22Rv1 (cell line): ENCODE results near the gene GYPA.
"Not testable (repeated sequence)": the region's sequence is repeated elsewhere in the genome, so short reads cannot be mapped to it uniquely, and the experiment has no call there.

Source experiments
- ZFX ChIP-seq: fragments of 450-650 bp; IDR thresholded peaks from 2 replicates; pipeline ENCODE4 v1.6.1; 2017; ENCODE audit warnings: antibody characterized with exemption, borderline replicate concordance
- TF ChIP-seq, protein P1 (sequence below): fragments of 450-650 bp; IDR thresholded peaks from 2 replicates; pipeline ENCODE4 v1.5.1; 2017; ENCODE audit warnings: mild to moderate bottlenecking

DNA sequence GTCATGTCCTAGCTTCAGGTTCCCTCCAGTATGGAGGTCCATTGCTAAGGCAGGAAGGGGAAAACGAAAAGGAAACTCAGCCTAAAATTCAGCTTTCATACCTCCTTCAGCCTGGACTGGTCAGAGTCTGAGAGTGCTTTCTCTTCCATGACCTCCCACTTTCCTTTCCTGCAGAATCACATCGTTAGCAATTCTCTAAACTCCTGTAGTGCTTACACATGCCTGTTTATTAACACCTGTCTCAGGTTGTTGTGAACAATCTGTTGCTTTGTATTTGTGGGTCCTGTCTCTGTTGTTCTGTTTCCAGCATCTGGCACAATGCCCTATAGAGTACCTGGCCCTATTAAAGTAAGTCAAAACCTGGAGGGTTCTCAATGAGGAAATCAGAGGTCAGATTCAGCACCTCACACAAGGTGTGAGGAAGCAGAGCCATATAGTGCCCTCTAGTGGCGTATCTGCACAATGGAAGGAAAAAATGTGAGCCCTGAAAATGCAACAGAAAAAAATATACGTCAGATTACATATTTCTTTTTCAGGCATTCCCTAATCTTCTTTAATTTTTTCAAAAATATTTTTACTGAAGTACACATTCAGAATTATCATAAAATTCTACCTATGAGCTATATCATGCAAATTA is 2.3 kb upstream of the GYPA start:
- TF ChIP-seq, protein P1, sequence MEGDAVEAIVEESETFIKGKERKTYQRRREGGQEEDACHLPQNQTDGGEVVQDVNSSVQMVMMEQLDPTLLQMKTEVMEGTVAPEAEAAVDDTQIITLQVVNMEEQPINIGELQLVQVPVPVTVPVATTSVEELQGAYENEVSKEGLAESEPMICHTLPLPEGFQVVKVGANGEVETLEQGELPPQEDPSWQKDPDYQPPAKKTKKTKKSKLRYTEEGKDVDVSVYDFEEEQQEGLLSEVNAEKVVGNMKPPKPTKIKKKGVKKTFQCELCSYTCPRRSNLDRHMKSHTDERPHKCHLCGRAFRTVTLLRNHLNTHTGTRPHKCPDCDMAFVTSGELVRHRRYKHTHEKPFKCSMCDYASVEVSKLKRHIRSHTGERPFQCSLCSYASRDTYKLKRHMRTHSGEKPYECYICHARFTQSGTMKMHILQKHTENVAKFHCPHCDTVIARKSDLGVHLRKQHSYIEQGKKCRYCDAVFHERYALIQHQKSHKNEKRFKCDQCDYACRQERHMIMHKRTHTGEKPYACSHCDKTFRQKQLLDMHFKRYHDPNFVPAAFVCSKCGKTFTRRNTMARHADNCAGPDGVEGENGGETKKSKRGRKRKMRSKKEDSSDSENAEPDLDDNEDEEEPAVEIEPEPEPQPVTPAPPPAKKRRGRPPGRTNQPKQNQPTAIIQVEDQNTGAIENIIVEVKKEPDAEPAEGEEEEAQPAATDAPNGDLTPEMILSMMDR, result peak; percentile 77
- TF ChIP-seq ZFX, result not testable (repeated sequence)
